GM23338 (cell line): ENCODE results near the gene TBATA.

ENCODE experiments used
- CREB1 ChIP-seq: fragments of 250-450 bp; sonication (Bioruptor Pico); IDR thresholded peaks from 2 replicates; pipeline ENCODE4 v1.5.0; 2020; ENCODE audit warnings: low read depth, mild to moderate bottlenecking, moderate library complexity
- POLR2AphosphoS5 ChIP-seq: IDR thresholded peaks from 2 replicates; pipeline ENCODE4 v1.6.1; 2016; ENCODE audit warnings: antibody characterized with exemption, low read depth
- TF ChIP-seq, protein P1 (sequence below): IDR thresholded peaks from one replicate; pipeline ENCODE4 v1.6.1; 2018; ENCODE audit warnings: antibody characterized with exemption; ENCODE audit not compliant: unreplicated experiment

- no peak for TF ChIP-seq CREB1 (CRISPR knock-in tag)
- TF ChIP-seq POLR2AphosphoS5 = no peak
- TF ChIP-seq, protein P1, sequence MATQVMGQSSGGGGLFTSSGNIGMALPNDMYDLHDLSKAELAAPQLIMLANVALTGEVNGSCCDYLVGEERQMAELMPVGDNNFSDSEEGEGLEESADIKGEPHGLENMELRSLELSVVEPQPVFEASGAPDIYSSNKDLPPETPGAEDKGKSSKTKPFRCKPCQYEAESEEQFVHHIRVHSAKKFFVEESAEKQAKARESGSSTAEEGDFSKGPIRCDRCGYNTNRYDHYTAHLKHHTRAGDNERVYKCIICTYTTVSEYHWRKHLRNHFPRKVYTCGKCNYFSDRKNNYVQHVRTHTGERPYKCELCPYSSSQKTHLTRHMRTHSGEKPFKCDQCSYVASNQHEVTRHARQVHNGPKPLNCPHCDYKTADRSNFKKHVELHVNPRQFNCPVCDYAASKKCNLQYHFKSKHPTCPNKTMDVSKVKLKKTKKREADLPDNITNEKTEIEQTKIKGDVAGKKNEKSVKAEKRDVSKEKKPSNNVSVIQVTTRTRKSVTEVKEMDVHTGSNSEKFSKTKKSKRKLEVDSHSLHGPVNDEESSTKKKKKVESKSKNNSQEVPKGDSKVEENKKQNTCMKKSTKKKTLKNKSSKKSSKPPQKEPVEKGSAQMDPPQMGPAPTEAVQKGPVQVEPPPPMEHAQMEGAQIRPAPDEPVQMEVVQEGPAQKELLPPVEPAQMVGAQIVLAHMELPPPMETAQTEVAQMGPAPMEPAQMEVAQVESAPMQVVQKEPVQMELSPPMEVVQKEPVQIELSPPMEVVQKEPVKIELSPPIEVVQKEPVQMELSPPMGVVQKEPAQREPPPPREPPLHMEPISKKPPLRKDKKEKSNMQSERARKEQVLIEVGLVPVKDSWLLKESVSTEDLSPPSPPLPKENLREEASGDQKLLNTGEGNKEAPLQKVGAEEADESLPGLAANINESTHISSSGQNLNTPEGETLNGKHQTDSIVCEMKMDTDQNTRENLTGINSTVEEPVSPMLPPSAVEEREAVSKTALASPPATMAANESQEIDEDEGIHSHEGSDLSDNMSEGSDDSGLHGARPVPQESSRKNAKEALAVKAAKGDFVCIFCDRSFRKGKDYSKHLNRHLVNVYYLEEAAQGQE = no peak
Observed at GRCh38 chr10:70799124-70799523, 13.9 kb upstream of the TBATA start.
